HepG2 (cell line): ENCODE measurements around the gene CACNA1G. TPM values are rescaled to one million over a fixed set of nuclear protein-coding genes. Genes with fewer than 3 reads are reported as not detected.
A peak's percentile ranks its signal among the peaks of the same experiment; 100 is the strongest.

Experiments used
- ARHGAP35 ChIP-seq: sonication (generic); formaldehyde crosslinking; IDR thresholded peaks from 2 replicates; pipeline ENCODE4 v1.9.0; 2022; ENCODE audit warnings: mild to moderate bottlenecking, inconsistent platforms, moderate library complexity, missing genetic modification reagents, borderline replicate concordance
- HNRNPL ChIP-seq: fragments of 200-400 bp; formaldehyde crosslinking; IDR thresholded peaks from 2 replicates; pipeline ENCODE4 v1.6.1; 2017; ENCODE audit warnings: mild to moderate bottlenecking, low read depth, low read length
- JUNB ChIP-seq: sonication (generic); formaldehyde crosslinking; IDR thresholded peaks from 2 replicates; pipeline ENCODE4 v1.8.0; 2022; ENCODE audit warnings: missing genetic modification reagents, mild to moderate bottlenecking, borderline replicate concordance
- MIER3 ChIP-seq: IDR thresholded peaks from 2 replicates; pipeline ENCODE4 v1.6.1; 2016; ENCODE audit warnings: missing compliant biosample characterization, borderline replicate concordance
- ZFP91 ChIP-seq: sonication (generic); formaldehyde crosslinking; IDR thresholded peaks from 2 replicates; pipeline ENCODE4 v1.9.0; 2022; ENCODE audit warnings: missing genetic modification reagents, mild to moderate bottlenecking, borderline replicate concordance
- ZNF280D ChIP-seq: sonication (generic); formaldehyde crosslinking; IDR thresholded peaks from 2 replicates; pipeline ENCODE4 v1.5.1; 2020; ENCODE audit warnings: mild to moderate bottlenecking, missing genetic modification reagents
- ZNF343 ChIP-seq: sonication (generic); formaldehyde crosslinking; IDR thresholded peaks from 2 replicates; pipeline ENCODE4 v1.4.0; 2020; ENCODE audit warnings: mild to moderate bottlenecking, missing genetic modification reagents
- ZNF891 ChIP-seq: sonication (generic); formaldehyde crosslinking; IDR thresholded peaks from 2 replicates; pipeline ENCODE4 v1.5.0; 2020; ENCODE audit warnings: mild to moderate bottlenecking, missing genetic modification reagents
- ZSCAN30 ChIP-seq: sonication (generic); formaldehyde crosslinking; IDR thresholded peaks from 2 replicates; pipeline ENCODE4 v1.5.0; 2020; ENCODE audit warnings: mild to moderate bottlenecking, missing genetic modification reagents
- polyA plus RNA-seq, 8 experiments: library from polyadenylated mRNA; depleted of rRNA in 3 of 8; stranded (reverse) in 7 of 8; unstranded in 1 of 8; fragments of >200 nt; fragmentation: Illumina TruSeq in 4 of 8; extraction: Trizol in 4 of 8; gene quantifications; 2 replicates each; pipeline versions ENCODE4 v1.2.1 to v1.2.3, GENCODE V29; 2011 to 2016; ENCODE audit warnings: low read depth in 4 of 8, missing spikeins in 1 of 8, mixed read lengths in 1 of 8; ENCODE audit not compliant: insufficient read depth in 1 of 8
- total RNA-seq, 5 experiments: library from RNA; depleted of rRNA; stranded (reverse); fragments of >200 nt; fragmentation: Illumina TruSeq; extraction: Trizol; gene quantifications; 2 replicates each; pipeline ENCODE4 v1.2.3, GENCODE V29; 2016; ENCODE audit warnings: low read depth in 1 of 5

Gene CACNA1G
- total and polyA plus RNA-seq, 2 of the 13 experiments (the other 11 are each of a cell fraction or from before 2014, with no cell fraction given) = 0.02 TPM; not detected in 1

- TF ChIP-seq ZNF280D (CRISPR knock-in tag) (0 out of 2 replicates have a peak, but pooled peaks have one; percentile 47), ZNF343 (no peak), ZFP91 (CRISPR knock-in tag) (peak; percentile 52; the same call in 1 of the 2 replicates), ZSCAN30 (CRISPR knock-in tag) (0 out of 2 replicates have a peak, but pooled peaks have one; percentile 27), ARHGAP35 (CRISPR knock-in tag) (0 out of 2 replicates have a peak, but pooled peaks have one; percentile 26), MIER3 (CRISPR knock-in tag) (peak; percentile 74; the same call in 1 of the 2 replicates), ZNF891 (CRISPR knock-in tag) (no peak), HNRNPL (peak; percentile 100), JUNB (CRISPR knock-in tag) (no peak)
Measured at GRCh38 chr17:50630524-50631194, 70.1 kb downstream of the CACNA1G start (continued).
